ENCODE results near the gene STAB2.

DNA sequence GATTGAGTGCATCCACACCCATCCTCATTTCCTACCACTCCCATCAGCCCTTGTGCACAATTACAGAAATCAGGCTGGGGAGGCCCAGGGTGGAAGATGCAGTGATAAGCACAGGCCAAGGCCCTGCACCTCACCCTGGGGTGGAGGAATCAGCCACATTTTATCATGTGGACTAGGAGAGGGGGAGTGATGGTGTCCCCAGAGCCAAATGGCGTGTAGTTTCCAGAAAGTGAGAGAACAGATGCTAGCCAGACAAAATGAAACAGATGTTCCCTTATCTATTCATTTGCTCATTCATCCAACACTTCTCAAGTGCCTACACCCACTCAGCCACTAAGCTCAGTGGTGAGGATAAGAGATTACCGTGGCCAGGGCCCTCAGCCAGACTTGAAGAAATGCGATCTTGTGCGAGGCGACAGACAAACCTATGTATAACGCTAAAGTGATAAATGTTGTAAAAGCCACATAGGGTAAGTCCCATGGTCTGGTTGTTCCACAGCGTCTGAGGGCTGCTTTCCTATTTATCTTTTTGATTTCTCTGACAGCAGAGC, 93.6 kb downstream of the STAB2 start:
- no peak for TF ChIP-seq POLR2A (IDR thresholded peaks at IDR 0.05)
- TF ChIP-seq, protein P1, sequence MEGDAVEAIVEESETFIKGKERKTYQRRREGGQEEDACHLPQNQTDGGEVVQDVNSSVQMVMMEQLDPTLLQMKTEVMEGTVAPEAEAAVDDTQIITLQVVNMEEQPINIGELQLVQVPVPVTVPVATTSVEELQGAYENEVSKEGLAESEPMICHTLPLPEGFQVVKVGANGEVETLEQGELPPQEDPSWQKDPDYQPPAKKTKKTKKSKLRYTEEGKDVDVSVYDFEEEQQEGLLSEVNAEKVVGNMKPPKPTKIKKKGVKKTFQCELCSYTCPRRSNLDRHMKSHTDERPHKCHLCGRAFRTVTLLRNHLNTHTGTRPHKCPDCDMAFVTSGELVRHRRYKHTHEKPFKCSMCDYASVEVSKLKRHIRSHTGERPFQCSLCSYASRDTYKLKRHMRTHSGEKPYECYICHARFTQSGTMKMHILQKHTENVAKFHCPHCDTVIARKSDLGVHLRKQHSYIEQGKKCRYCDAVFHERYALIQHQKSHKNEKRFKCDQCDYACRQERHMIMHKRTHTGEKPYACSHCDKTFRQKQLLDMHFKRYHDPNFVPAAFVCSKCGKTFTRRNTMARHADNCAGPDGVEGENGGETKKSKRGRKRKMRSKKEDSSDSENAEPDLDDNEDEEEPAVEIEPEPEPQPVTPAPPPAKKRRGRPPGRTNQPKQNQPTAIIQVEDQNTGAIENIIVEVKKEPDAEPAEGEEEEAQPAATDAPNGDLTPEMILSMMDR (IDR thresholded peaks at IDR 0.05), result no peak

Data from ovary (tissue), 3 donors.